ENCODE data around the gene PTPRG. TPM values are rescaled to one million over a fixed set of nuclear protein-coding genes. Genes with fewer than 3 reads are reported as not detected.

Gene PTPRG
- total RNA-seq, 1 donor from 2014 or later = 0.22 TPM

DNA sequence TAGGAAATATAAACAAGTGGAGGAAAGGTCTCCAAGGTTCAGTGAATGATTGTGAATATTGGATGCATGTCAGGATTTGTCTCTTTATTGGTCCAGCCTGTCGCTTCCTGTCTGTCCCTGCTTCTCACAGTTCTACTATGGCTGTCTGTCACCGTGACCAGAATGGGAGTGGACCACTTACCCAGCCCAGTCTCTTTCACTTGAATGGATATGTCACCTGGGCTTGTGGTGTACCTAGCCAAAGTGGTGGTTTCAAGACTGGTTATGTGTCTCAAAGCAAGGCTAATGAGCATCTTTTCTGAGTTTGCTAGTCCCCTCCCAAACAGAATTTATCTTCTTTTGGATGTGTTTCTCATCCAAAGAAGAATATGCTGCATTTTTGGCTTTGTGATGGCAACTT lies 231.7 kb downstream of the PTPRG start:
- intact Hi-C loops (cut with micrococcal nuclease) = no loop called here
- H3K9me3 Mint-ChIP-seq = no peaks in the 10 kb centered on the region
- no peak overlapping the region for H3K4me3 Mint-ChIP-seq
- no peak for ATAC-seq (ENCODE audit: low read depth)
- ChIA-PET POLR2A (no interaction called here), CTCF (no interaction called here)
- no peak for TF ChIP-seq CTCF (IDR thresholded peaks at IDR 0.05)
- no peak overlapping the region for H3K27ac Mint-ChIP-seq
- H3K4me1 Mint-ChIP-seq = no peaks in the 10 kb centered on the region
- no peak for DNase-seq
- no peaks in the 10 kb centered on the region for H3K36me3 Mint-ChIP-seq (ENCODE audit: low read depth)
- H3K27me3 Mint-ChIP-seq = no peaks in the 10 kb centered on the region

GRCh38 chr3:61793521-61793920 lies 232.2 kb downstream of the PTPRG start:
- no peak overlapping the region for H3K27ac Mint-ChIP-seq
- ATAC-seq (ENCODE audit: low read depth) (no peak), DNase-seq (no peak)
- intact Hi-C loops (cut with micrococcal nuclease) = no loop called here
- CTCF ChIA-PET = no interaction called here
- H3K27me3 Mint-ChIP-seq = no peaks in the 10 kb centered on the region
- H3K4me1 Mint-ChIP-seq = no peaks in the 10 kb centered on the region
- no peak overlapping the region for H3K4me3 Mint-ChIP-seq
- no peaks in the 10 kb centered on the region for H3K9me3 Mint-ChIP-seq
- TF ChIP-seq CTCF (IDR thresholded peaks at IDR 0.05) = no peak
- no peaks in the 10 kb centered on the region for H3K36me3 Mint-ChIP-seq (ENCODE audit: low read depth)
- POLR2A ChIA-PET = no interaction called here

DNA sequence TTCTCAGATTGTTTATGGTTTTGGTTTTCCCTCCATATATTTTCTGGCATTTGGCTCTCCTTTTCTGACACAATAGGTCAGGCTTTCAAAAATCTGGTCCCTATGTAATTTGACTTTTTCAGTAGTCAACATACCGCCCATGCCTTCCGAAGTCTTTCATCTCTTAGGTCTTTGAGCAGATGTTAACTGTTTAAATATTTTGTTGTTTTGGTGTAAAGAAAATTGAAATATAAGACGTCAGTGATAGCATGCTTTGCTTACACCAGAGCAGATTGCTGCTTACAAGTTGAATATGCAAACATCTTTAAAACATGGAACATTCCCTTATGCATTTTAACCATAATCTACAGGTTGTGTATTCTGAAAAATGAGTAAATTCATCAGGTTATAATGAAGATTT lies 233.0 kb downstream of the PTPRG start:
- Mint-ChIP-seq H3K9me3 (no peaks in the 10 kb centered on the region), H3K27ac (no peak overlapping the region), H3K36me3 (ENCODE audit: low read depth) (no peaks in the 10 kb centered on the region), H3K27me3 (no peaks in the 10 kb centered on the region), H3K4me3 (no peak overlapping the region), H3K4me1 (no peaks in the 10 kb centered on the region)
- POLR2A ChIA-PET = no interaction called here
- ATAC-seq (ENCODE audit: low read depth) (no peak), DNase-seq (no peak)
- CTCF ChIA-PET = no interaction called here
- intact Hi-C loops (cut with micrococcal nuclease) = no loop called here
- TF ChIP-seq CTCF (IDR thresholded peaks at IDR 0.05) = no peak

GRCh38 chr3:61794961-61795360 lies 233.6 kb downstream of the PTPRG start:
- CTCF ChIA-PET = no interaction called here
- no peak for DNase-seq
- POLR2A ChIA-PET = no interaction called here
- TF ChIP-seq CTCF (IDR thresholded peaks at IDR 0.05) = no peak
- H3K36me3 Mint-ChIP-seq (ENCODE audit: low read depth) = no peaks in the 10 kb centered on the region
- H3K9me3 Mint-ChIP-seq = no peaks in the 10 kb centered on the region
- intact Hi-C loops (cut with micrococcal nuclease) = no loop called here
- H3K27me3 Mint-ChIP-seq = no peaks in the 10 kb centered on the region
- H3K27ac Mint-ChIP-seq = no peak overlapping the region
- no peaks in the 10 kb centered on the region for H3K4me1 Mint-ChIP-seq
- ATAC-seq (ENCODE audit: low read depth) = no peak
- no peak overlapping the region for H3K4me3 Mint-ChIP-seq

- intact Hi-C loops (cut with micrococcal nuclease) = no loop called here
Observed at GRCh38 chr3:61796088-61796680, 234.8 kb downstream of the PTPRG start.

More at GRCh38 chr3:61796088-61796680, 234.8 kb downstream of the PTPRG start:
- H3K36me3 Mint-ChIP-seq (ENCODE audit: low read depth) = no peaks in the 10 kb centered on the region
- DNase-seq (no peak), ATAC-seq (ENCODE audit: low read depth) (no peak)
- no peaks in the 10 kb centered on the region for H3K27me3 Mint-ChIP-seq
- no peak overlapping the region for H3K4me3 Mint-ChIP-seq
- no peaks in the 10 kb centered on the region for H3K4me1 Mint-ChIP-seq
- CTCF ChIA-PET = no interaction called here
- H3K27ac Mint-ChIP-seq = no peak overlapping the region
- TF ChIP-seq CTCF (IDR thresholded peaks at IDR 0.05) = no peak
- POLR2A ChIA-PET = no interaction called here
- no peaks in the 10 kb centered on the region for H3K9me3 Mint-ChIP-seq

Measured in activated B cell treated with CpG ODN at 0.5 μM for 24 hours (primary cell).